H54 (cell line): Measurements from ENCODE around the gene TUBAL3.

Experiments used
- DNase-seq: peaks from one replicate; pipeline ENCODE4 v3.0.0; 2011; ENCODE audit warnings: low spot score, mixed read lengths; ENCODE audit not compliant: insufficient read length
- FAIRE-seq: peaks from 3 replicates; lab custom pipeline; 2011; peaks lifted over from hg19 to GRCh38; lab: Jason Lieb, UNC
- POLR2A ChIP-seq: IDR thresholded peaks from 2 replicates; pipeline ENCODE4 v1.6.1; 2011; ENCODE audit warnings: low read depth, mild to moderate bottlenecking, low read length

TUBAL3 gene

DNA sequence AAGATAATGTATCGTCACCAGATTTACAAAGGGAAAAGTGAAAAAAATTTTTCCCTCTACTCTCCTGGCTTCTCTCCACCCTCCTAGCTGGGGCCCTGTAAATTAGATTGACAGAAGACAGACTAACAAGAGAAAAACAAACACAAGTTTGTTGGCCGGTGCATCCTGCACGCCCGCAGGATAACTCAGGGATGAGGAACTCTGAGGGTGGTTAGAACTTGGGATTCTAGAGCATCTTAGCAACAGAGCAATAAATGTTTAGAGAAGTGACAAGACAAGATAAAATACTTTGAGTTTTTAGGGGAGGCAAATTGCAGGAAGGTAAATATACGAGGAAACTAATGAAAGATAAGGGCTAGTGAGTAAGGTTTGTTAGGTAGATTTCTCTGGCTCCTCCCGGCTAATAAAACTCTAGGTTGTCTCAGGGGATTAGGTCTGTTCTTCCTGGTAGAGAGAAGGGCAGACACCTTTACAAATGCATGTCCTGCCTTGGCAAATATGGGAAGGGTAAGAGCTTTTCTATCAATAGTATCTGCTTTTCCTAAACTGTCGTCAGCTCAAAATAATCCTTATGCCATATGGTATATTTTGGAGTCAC lies 44.2 kb downstream of the TUBAL3 start:
- FAIRE-seq, result no peak
- TF ChIP-seq POLR2A, result no peak
- no peak for DNase-seq

DNA sequence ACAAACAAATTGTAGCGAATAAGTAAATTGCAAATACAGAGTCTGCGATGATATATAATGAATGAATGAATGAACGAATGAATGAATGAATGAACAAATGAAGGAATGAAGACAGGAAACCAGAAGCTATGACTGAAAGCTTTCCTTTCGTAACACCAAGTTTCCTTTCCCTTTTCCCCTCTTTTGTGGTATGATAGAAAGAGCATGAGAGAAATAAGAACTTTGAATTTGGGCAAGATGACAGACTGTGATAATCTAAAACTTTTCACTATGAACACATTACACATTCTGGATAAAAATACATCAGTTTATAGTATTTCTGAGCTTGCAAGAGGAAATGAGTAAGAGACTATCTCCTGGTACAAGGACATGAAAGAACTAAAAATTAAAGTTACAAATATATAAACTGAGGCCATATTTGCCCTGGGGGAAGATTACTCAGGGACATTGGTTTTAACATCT lies 48.3 kb downstream of the TUBAL3 start:
- no peak for FAIRE-seq
- TF ChIP-seq POLR2A, result no peak
- no peak for DNase-seq

DNA sequence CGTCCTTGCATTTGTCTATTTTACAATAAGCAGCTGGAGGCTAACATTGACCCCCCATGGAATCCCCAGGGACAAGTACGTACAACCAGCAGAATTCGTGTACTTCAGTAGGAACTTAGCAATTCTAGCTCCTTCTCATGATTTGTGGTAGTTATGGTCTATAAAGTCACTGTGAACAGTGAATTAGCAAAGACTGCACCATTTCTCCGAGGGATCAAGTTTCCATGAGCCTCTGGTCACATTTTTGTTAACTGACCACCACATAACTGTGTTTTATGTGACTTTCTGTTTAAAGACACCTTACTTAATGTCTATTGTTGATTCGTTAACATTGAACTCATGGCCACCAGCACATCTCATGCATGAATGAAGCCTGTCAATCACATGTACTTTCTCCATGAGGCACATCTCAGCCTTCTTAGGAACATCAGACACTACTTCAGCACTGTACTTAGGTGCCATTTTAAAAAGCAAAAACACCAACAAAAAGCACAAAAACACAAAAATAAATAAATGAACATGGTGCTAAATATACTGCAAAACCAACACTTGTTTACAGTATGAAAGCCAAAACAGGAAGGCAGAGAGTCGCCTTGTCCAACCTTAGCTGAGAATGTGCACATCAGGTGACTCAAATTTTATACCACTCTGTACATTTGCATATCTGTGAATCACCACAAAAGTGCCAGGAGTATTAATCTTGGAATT lies 48.9 kb downstream of the TUBAL3 start:
- no peak for FAIRE-seq
- TF ChIP-seq POLR2A, result no peak
- DNase-seq, result no peak

DNA sequence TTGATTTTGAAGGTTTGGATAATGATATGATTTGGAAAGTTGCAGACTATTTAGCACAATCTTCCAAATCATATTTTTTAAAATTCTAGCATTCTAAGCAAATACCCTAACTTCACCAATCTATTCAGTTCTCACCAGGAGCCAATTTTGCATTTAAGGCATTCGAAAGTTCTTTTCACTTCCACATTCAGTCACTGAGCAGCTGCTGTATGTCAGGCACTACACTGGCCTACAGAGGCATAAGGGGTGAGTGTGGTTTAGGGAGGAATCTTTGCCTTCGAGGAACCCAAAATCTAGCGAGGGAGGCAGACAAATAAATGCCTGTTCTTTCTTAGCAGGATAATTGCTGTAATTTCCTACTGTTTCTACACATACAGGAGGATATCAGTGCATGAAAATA lies 50.6 kb downstream of the TUBAL3 start:
- DNase-seq (no peak), FAIRE-seq (no peak)
- TF ChIP-seq POLR2A, result no peak

DNA sequence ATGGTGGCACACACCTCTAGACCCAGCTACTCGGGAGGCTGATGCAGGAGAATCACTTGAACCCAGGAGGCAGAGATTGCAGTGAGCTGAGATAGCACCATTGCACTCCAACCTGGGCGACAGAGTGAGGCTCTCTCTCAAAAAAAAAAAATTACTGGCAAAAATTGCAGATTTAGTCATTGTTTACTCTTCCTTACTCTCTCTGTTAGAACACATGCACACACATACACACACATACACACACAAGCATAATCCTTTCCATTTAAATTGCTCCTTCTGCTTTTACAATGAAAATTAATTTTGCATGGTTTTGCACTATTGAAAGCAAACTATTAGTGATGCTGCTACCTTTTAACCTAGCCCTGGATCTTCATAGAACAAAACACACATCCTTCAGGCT lies 55.3 kb downstream of the TUBAL3 start:
- TF ChIP-seq POLR2A, result no peak
- DNase-seq (no peak), FAIRE-seq (no peak)

DNA sequence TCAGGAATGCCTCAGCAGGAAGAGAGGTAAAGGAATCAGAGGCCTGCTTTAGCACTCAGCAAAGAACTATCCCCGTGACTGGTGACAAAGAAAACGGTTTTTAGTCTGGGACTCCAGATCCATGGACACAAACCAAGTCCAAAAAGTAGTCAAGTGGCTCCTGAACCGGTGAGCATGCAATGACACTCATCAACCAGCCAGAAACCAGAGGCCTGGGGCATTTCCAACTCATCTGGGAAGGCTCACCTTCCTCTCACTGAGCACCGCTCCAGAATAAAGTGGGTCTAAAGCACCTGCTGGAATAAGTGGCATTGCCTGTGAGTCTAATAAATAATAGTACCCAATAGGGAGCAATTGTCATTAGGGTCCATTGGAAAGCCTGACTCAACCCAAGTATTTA lies 57.7 kb downstream of the TUBAL3 start:
- TF ChIP-seq POLR2A, result no peak
- DNase-seq, result no peak
- no peak for FAIRE-seq

DNA sequence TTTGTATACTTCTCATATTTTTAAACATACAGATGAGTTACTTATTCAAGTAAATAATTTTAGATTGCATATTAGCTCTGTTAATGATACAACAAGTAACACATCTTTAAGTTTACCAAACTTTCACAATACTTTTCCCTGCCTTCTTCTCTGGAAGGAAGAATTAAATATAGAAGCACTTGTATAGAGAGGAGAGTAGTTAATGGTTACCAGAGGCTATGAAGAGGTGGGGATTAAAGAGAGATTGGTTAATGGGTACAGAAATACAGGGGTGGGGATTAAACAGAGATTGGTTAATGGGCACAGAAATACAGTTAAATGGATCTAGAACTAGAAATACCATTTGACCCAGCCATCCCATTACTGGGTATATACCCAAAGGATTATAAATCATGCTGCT lies 59.9 kb downstream of the TUBAL3 start:
- DNase-seq (no peak), FAIRE-seq (no peak)
- no peak for TF ChIP-seq POLR2A

DNA sequence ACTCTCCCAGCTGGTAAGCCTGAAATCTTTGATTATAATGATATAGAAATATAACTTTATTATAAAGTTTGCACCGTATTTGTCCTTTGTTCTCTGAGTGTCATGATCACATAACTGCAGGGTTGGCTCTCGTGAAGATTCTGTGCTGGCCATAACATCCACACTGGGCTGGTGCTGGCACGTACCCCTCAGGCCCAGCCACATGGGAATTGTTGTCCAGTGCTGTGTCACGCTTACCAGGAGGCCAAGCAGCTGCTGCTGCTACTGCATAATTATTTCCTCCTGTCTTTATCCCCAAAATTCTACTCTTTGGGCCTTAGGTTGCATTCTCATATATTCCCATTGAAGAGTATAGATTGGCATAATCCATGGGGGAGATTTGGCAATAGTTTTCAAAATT lies 60.6 kb downstream of the TUBAL3 start:
- no peak for FAIRE-seq
- DNase-seq, result no peak

DNA sequence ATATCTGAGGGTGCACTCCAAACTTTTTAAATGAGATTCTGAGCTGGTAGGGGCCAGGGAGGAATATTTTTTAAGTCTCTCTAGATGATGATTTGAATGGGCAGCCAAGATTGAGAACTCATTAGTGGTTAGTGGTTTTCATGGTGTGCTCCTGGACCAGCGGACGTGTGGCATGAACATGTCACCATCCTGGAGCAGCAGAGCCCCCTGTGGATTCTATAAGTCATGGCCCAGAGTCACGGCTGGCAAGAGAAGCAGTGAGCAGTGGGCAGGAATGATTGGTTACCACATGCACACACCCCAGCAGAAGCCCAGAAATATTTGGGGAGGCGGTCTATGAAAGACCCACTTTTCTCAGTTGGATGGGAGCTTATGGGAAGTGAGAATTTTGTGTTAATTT lies 61.1 kb downstream of the TUBAL3 start:
- no peak for TF ChIP-seq POLR2A
- DNase-seq (no peak), FAIRE-seq (no peak)

More for the DNA sequence above, 60.6 kb downstream of the TUBAL3 start:
- no peak for TF ChIP-seq POLR2A
